Astrocyte of the hippocampus (primary cell): ENCODE measurements around the gene MYEF2.
A peak's percentile ranks its signal among the peaks of the same experiment; 100 is the strongest.

Source experiments
- DNase-seq: peaks from one replicate; pipeline ENCODE4 v3.0.0; 2011; ENCODE audit warnings: low read depth, low spot score

The MYEF2 gene

DNA sequence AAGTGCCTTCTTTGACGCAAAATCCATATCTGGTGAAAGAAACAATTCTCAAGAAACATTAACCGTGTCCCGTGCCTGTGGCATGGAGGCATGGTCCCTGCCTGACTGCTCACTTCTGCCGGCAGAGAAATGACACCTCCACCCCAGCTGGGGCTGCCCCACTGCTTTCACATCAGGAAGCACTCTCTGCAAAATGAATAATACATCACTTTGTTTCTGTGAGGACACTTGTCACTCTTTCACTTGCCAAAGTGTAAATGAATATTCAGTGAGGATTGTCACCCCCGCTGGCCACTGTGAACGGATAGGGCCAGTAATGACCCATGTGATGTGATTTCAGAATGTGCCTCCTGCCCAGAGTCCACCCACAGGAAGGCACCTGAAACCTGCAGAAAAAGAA, 88.4 kb downstream of the MYEF2 start:
- no peak for DNase-seq

DNA sequence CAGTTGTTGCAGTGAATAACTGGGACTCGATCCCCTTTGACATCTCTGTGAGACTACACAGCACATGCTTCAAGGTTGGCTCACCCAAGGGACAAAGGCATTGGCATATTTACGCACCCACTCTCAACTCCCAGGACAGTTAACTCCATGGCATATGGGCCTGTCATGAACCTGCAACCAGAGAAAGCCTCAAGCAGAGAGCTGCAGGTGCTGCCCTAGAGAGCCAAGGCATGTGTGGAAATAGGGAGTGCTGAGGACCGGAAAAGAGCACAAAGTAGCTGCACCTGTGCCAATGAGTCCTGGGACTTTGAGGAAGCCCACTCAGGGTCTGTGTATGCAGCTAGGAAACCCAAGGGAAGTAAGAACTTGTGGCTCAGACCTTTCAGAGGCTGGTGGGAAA, 90.3 kb downstream of the MYEF2 start:
- no peak for DNase-seq

DNA sequence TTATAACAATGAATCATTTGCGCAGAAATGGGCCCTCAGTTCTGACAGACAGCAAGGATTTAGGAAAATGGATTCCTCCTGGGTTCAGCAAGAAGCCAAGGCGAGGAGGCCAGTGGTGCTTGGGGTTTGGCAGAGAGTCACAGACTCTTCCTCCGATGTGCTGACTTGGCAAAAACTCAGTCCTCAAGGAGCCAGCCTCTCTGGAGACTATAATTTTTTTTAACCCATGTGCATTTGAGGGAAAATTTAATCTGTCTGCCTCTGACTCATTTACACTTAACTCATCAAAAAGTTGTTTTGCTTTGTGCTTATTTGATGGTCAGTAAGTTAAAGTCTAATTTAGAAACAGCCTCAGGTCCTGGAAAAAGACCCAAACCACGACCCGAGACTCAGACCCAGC, 91.5 kb downstream of the MYEF2 start:
- DNase-seq = peak; percentile 74

DNA sequence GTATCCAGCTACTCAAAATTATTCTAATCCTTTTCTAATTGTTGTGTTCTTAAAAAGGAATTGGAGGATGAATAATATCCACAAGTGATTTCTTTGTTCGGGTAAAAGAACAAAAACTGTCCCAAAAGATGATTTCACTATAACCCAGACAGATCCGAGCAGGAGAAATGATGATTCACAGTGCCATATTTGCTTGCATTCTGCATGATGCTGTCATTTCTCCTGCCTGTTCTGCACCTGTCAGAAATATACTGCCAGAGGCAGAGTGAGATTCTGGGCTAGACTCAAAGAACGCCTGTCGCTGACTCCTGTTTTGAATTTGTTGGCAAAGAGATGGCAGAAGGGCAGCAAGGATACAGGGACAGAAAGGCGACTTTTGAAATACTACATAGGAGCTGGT, 92.0 kb downstream of the MYEF2 start:
- DNase-seq = no peak

DNA sequence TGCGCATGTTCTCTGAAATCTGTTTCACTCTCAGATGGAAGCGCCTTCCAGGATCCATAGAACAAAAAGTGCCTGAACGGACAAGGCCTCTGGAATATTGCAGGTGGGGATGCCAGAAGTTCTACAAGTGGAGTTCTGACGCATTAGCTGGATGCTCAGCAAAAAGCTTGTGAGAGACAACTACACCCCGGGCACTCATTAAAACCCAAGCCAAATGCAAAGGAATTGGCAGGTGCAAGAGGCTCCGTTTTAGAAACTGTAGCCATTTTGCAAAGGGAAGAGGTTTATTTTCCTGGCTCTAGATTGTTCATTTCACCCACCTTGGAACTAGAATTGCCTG, 92.5 kb downstream of the MYEF2 start:
- DNase-seq = no peak

DNA sequence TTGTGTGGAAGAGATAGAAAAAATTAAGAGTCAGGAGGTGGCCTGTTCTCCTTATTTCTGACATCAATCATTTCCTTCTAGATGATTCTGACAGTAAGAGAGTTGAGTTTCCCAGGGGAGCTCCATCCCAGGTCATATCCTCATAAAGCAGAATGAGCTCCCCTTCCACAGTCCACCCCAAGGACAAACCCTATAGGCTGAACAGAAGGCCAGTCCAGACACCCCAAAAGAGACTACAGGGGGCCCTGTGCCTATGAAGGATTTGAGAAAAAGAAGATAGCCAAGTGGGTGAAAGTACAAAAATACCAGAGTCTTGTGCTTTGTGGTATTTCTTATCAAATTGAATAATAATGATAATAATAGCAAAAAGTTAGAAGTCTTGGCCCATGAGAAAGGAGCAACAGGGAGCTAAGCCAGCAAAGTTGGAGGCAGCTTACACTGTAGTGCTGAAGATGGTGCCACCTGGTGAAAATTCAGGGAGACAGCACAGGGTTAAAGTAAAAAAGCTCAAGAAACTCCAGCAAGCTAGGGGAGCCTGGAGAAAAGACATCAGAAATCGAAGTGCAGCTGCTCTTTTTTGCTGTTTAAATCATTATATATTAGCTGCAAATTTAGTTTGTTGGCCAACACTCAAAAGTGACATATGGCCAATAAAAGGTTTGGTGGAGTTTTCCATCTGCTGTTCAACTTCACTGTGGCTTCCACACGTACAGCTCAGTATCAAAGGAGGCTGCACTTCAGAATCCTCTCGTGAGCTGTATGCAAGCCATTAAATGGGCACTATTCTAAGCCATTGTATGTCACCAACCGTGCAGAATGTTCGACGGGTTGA, 93.1 kb downstream of the MYEF2 start:
- DNase-seq = peak; percentile 68
